Globus pallidus (tissue), 1 donor: ENCODE results near the gene IGFBP4.

Experiments
- DNase-seq: peaks from one replicate; pipeline ENCODE4 v3.0.0-alpha.2; 2015; ENCODE audit warnings: low spot score

The IGFBP4 gene

DNA sequence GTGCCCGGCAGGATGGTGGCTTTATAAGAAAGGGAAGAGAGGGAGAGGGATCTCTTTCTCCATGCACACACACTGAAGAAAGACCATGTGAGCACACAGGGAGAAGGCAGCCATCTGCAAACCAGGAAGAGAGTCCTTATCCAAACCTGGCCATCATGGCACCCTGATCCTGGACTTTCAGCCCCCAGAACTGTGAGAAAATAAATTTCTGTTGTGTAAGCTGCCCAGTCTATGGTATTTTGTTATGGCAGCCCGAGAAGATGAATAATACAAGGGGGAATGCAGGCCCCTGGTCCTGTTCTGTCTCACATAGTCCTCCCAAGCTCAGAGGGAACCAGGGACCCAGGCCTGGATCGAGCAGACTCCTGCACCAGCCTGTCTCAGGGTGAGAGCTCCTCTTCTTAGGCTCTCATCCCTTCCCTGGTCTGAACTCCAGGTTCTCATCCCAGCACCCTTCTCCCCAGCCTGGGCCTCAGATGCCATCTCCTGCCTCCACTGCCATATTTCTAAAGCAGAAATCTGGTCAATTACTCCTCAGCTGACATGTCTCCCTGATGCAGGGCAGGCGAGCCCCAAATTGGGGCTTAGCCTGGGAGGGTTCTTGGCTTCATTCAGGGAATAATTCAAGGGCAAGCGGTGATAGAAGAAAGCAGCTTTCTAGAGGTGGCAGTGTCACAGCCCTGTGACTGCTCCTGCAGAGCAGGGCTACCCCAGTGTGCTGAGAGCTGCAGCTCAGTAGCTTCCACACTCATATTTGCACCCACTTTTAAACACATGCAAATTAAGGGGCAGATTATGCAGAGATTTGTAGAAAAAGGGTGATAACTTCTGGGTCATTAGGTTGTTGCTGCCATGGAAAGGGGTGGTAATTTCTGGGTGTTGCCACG is 28.8 kb downstream of the IGFBP4 start:
- DNase-seq: no peak

DNA sequence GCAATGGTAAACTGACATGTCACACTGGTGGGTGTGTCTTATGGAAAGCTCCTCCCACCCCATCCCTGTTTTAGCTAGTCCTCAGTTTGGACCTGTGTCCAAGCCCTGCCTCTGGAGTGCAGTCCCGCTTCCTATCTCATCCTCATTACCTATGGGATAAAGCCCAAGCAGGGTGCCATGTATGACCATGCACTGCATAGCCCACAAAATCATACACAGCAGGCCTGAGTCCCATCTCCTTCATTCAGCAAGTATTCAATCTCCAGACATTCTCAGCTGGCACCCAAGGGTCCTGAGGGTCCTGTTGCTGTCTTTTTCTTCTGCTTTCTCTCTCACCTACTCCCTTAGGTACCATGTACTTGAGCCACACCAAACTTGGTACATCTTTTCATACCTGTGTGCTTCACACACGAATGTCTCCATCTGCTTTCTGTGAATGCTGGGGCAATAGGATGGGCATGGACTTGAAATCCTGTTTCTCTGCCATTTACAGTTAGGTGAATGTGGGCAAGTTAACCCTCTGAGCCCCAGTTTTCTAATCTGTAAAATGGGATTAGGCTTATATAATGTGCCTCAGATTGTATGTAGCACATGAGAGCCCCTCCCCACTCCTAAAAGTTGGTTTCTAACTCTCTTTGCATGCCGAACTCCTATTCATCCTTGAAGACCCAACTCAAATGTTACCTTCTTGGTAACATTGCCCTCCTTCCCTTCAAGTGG is 29.6 kb downstream of the IGFBP4 start:
- no peak for DNase-seq

DNA sequence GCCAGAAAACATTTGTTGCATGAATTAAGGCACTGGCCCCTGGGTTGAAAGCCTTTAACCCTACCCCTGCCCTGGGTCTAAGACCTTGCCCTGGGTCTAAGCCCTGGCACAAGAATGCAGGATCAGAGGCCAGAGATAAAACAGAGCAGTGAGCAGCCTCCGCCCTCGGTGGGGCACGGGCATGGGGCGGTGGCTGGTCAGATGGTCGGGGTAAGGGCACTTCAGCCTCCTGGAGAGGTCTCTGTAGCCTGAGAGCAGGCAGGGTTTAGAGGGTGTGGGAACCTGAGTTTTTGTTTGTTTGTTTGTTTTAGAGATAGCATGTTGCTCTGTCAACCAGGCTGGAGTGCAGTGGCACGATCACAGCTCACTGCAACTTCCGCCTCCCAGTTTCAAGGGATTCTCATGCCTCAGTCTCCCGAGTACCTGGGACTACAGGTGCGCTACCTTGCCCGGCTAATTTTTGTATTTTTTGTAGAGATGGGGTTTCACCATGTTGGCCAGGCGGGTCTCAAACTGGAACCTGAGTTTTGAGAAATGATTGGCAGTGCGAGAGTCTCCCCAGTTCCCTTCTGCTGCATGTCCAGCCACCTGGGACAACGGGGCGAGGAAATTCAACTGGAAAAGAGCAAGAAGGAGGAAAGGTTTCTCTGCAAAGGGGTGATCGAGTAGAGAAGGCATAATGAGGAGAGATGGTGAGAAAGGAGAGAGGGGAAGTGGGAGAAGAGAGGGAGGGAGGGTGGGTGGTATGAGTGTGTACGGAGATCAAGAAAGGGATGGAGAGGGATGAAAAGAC is 30.5 kb downstream of the IGFBP4 start:
- no peak for DNase-seq

DNA sequence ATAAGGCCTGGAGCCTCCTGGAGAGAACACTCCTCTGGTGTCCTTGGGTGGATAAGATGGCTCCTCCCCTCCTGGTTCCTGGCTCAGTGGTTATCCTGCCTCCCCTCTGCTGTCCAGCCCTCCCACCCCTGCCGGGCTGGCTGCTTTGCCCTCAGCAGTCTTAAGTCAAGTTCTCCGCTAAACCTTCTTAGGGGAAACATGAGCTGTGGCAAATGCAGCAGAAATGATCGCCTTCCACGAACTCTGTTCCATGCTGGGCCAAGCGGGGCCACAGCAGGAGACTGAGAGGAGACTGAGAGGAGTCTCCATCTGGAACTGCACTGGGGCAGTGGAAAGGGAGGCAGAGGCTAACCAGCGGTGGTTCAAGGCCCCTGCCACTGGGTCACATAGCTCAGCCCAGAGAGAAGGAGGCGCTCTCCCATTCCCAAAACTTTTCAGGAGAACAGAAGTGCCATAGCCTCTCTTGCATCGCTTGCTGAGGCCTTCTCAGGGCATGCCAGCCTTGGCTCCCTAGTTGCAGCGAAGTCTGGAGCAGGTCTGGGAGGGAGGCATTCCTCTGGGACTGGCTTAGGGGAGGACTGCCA is 31.3 kb downstream of the IGFBP4 start:
- no peak for DNase-seq

DNA sequence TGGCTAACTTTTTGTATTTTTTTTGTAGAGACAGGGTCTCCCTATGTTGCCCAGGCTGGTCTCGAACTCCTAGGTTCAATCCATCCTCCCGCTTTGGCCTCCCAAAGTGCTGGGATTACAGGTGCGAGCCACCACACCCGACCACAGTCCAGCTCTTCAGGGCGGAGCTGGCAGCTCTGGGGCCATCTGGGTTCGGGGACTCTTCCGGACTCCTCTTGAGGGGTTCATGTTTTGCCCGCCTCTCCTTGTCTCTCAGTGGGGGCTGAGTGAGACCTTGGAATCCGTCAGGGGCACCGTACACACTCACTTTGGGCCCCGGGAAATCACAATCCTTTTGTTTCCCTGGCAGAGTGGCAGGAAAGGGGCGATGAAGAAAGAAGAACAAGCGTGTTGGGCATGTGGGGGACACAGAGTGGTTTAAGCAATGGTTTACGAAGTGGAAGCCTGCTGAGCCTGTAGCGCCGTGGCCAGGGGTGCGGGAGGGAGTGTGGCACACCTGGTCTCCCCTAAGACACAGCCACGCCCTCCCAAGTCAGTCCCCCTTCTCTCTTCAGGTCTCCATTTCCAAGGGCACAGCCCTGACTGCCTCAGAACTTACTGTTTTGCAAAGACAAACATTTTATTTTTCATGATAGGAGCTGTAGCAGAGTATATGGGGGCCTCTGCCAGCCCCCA is 32.1 kb downstream of the IGFBP4 start:
- no peak for DNase-seq

DNA sequence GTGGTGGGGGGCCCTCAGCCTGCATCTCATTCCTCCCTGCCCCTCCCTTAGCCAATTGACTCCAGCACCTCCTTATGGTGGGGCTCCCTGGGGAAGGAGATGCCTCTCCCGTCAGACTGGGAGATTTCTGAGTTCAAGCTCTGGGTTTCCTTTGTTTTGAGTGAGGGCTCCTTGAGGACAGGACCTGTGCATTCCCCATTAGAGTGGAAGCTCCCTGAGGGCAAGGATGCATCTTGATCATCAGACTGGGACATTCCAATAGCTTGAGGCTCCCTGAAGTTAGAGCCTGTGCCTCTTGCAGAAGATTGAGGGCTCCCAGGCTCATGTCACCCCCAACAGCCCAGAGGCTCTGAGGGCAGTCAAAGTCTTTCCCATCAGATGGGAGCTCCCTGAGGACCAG is 34.5 kb downstream of the IGFBP4 start:
- no peak for DNase-seq

DNA sequence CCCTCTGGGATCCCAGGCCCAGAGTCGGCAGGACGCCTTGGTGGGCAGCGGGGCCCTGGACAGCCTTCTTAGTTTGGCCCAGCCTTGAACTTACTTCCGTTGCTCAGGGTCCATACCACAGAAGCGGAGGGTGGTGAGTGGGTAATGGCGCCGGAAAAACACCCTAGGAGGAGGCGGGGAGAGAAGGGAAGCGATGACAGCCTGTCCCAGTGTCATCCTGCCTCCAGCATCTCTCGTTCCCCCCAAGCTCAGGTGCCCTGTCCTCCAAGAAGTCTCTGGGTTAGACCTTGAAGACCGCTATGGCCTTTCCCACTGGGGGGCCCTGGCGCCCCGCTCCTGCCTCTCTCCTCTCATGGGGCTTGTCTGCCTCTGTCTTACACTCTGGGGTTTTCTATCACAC is 35.2 kb downstream of the IGFBP4 start:
- DNase-seq: no peak

DNA sequence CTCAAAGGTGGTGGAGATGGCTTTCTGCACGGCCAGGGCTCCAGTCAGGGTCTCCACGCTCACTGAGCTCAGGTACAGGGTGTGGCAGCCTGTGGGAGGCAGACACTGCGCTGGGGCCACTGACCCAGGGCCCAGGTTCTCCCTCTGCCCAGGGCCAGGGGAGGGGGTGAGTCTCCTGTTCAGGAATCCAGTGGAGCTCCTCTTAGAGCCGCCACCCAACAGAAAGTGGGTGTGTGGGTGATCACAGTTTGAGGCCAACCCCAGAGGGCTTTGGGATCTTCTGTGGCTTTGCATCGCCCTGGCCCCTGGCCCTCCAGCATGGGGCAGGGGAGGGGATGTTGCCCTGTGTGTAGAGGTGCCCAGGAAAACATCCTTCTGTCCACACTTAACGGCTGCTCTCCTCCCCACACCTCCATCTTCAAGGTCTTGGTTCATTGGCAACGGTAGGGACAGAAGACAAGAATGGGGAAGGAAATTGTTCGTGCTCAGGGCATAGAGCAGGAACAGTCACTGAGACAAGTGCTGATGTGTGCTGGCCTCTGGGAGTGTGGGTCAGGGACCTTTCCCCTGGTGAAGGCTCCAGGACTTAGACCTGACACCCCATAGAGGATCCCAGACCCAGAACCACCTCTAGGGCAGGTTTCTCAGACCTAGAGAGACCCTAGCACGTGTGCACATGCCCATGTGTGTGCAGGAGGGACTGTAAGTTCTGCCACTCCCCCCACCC is 36.7 kb downstream of the IGFBP4 start:
- DNase-seq: no peak

DNA sequence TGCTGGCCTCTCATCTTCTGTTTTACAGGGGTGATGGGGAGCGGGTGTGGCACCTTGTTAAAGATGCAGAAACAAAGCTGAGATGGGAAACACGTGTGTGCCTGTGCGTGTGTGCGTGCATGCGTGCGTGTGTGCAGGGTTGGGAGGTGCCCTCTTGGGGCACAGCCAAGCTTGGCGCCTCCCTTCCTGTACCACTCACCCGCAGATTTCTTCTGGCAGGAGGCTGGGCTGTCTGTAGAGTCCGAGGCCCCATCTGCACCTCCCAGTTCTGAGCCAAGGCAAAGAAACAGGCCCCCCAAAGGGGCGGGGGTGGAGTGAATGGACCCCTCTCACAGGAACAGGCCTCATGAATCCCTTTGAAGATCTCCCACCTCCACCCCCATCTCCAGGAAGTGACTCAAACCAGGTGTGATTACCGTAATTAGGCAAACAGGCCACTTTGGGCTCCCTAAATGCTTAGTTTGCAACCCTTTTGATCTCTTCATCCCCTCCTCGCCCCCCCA is 37.3 kb downstream of the IGFBP4 start:
- no peak for DNase-seq

DNA sequence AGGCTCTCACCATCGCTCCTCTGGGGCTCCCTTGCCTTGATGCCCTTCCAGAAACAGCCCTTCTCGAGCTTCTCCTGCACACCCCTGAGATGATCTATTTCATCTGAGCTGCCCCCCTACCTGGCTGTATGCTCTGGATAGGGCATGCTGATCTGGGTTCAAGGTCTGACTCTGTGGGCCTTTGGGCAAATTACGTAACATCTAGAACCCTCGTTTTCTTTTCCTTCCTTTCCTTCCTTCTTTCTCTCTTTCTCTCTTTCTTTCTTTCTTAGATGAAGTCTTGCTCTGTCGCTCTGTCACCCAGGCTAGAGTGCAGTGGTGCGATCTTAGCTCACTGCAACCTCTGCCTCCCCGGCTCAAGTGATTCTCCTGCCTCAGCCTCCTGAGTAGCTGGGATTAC is 37.9 kb downstream of the IGFBP4 start:
- no peak for DNase-seq

DNA sequence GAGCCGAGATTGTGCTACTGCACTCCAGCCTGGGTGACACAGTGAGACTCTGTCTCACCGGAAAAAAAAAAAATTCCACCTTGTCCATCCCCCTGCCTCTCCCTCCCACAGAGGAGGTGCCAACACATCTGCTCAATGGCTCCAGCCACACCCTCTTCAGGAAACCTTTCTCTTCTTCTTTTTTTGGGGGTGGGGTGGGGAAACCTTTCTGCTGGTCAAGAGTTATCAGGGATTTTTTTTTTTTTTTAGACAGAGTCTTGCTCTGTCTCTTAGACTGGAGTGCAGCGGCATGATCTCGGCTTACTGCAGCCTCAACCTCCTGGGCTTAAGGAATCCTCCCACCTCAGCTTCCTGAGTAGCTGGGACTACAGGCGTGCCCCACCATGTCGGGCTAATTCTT is 39.5 kb downstream of the IGFBP4 start:
- DNase-seq: no peak

DNA sequence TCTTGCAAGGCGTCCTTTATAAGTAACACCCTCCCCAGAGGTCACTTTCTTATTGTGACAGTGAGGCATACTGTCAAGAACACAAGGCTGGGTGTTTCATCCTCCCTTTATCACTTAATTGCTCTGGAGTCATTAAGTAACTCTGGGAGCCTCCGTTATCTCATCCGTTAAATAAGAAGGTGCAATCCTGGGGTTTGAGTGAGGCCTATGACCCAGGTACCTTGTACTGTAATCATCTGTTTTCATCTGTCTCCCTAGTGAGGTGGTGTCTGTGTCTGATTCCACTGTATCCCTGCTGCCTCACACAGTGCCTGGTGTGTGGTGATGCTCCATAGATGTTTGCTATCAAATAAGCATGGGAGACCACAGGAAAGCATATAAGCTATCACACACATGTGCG is 40.4 kb downstream of the IGFBP4 start:
- no peak for DNase-seq

DNA sequence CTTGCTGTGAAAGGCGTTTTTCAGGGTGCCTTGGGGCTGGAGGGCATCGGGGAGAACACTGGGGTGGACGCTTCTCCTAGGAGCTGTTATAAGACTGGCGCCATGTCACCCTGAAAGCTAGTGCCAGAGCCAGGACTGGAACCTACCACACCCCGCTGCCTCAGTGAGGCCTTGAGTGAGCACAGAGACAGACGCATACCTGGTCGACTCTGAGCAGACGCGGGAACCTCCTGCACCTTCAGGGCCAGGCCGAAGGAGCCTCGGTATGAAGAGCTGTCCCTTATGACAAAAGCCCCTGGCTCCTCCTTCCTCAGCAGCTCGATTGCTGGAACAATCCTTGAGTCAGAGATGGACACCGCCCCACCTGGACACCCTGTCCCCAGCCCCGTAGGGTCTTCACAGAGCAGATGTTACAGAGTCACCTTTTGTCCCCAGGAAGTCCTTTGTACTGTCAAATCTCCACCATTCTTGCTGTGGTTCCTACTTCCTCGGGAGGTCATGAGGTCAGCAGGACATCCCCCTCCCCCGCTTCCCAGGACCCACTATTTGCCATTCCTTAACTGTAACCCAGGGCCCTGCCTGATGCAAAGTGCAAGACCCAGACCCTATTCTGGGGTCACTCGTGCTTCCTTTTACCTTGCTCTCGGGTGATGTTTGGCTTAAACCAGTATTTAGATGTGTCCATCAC is 41.2 kb downstream of the IGFBP4 start:
- no peak for DNase-seq

DNA sequence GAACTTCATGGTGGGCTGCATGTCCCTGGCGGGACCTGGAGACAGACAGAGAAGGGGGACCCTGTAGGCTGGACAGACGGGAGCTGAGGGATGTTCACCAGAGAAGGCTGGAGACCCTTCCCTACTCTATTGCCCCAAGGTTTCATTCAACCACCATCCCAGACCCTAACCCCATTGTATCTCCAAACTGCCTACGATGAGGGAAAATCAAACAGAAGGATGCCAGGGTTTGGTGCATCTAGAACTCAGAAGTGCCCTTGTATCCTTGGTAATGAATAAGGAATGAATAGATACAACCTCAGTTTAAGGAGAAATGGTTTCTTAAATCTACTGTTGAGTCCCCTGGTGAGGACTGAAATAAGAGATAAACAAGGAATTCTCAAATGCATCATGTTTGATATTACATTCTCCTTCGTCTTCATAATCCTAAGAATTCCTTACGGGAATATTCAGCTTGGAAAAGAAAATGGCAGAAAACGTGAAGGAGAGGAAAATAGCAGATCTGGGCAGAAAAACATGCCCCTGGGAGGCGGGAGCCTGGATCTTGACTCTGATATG is 41.8 kb downstream of the IGFBP4 start:
- DNase-seq: no peak

DNA sequence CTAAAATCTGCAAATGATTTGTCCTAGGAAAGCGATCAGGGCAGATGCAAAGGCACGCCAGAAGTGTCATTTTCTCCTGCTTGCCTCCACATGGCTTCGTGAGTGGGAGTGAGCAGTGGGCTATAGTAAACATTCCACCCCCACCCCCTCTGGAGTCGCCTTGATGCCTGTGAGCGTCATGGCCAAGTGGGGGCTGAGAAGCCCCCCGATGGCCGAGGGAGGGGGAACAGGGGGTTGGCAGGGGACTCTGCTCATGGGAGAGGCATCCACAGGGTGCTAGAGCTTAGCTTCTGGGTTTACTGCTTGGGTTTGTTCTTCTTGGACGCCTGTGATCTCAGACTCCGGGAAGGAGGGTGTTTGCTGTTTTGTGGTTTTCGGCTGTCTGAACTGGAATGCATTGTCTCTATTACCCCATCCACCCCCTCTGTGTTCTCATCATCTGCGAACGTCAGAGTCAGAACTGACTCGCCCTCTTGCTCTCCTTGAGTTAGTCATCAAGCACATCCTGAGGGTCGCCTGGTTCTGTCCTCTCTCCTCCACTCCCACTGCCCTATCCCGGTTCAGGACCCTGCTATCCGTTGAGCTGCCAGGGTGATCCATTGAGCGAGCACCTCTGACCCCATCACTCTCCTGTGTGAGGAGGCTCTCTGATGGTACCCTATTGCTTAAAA is 42.7 kb downstream of the IGFBP4 start:
- no peak for DNase-seq

DNA sequence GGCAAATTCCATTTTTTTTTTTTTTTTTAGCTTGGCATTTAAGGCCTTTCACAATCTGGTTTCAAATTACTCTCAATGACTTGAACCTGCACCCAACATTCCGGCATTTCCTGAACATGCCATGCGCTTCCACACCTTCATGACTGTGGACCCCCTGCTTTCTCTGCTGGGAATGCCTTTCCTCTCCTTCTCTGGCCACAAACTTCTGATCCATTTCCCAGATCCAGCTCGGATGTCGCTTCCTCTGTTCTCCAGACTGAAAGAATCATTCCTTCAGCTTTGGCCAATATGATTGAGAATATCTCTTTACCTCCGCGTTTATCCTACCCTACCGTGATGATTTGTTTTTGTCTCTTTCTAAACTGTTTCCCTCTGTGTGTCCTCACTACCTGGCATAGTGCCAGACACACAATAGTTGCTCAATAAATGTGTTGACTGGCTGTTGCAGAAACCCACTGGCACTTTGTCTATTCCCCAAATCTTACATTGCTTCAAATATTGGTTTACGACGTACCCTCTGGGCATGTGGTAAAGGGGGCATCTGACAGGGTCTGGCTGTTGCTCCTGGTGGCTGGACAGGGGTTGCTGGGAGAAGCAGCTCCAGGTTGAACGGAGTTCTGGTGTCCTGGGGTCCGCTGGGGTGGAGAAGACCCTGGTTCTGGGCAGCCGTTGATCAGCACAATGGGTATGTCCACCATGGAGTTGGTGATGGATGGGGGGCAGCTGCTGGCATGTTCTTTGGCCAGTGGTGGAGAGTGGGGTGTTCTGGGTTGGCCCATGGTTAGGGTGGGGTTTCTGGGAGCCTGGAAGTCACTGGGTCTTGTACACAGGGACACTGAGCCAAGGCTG is 43.5 kb downstream of the IGFBP4 start:
- no peak for DNase-seq

DNA sequence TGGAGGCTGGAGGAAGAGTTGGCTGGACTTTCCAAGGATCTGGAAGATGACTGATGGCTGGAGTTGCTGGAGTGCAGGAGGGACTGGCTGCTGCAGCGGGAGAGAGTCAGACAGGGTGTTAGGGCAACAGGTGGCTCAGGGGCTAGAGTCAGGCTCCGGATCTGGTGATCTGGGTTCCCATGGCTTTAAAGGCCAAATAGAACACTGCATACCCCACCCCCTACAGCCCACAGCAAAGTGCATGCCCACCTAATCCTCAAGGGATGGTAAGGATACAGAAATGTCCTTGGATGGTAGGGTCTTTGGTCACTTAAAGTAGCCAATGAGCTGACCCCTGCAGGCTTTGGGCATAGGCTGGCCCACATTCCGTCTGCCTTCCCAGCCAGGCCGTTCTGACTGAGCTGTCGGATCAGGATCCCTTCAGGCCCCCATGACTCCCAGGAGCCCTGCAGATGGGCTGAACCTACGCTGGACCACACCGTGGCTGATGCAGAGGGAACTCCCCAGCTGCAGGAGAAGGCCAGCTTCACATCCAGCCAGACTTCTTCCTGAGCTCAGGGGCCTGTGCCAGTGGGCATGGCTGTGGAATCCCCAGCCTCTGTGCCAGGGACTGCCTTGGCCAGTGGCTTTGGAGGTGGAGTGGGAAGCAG is 44.2 kb downstream of the IGFBP4 start:
- DNase-seq: no peak
